Kidney epithelial cell (primary cell): ENCODE data around the gene C1orf53. TPM values are rescaled to one million over a fixed set of nuclear protein-coding genes. Genes with fewer than 3 reads are reported as not detected.

ENCODE experiments used
- DNase-seq: peaks from one replicate; pipeline ENCODE4 v3.0.0-alpha.2; 2010; ENCODE audit warnings: low read depth
- H3K27me3 ChIP-seq: 2 replicates; pipeline ENCODE4 v1.6.0; 2011; ENCODE audit warnings: low read length; ENCODE audit not compliant: control insufficient read depth, insufficient read depth
- H3K36me3 ChIP-seq: 2 replicates; pipeline ENCODE4 v1.5.1; 2011; ENCODE audit warnings: low read length; ENCODE audit not compliant: control insufficient read depth, insufficient read depth
- H3K4me3 ChIP-seq: 2 replicates; pipeline ENCODE4 v1.5.1; 2011; ENCODE audit warnings: low read depth, mild to moderate bottlenecking, control low read depth, low read length
- CTCF ChIP-seq: IDR thresholded peaks from 2 replicates; pipeline ENCODE4 v1.5.1; 2011; ENCODE audit warnings: mild to moderate bottlenecking, moderate library complexity, low read length, control low read depth, inconsistent platforms; ENCODE audit not compliant: insufficient read depth, poor library complexity, severe bottlenecking
- total RNA-seq: library from RNA; depleted of rRNA; stranded (reverse); fragments of >200 nt; gene quantifications from 2 replicates; pipeline ENCODE4 v1.2.3, GENCODE V29; 2015

C1orf53 gene
- total RNA-seq, 1 donor from 2014 or later: 8.2 TPM

GRCh38 chr1:197954718-197955418 lies 52.4 kb downstream of the C1orf53 start:
- no peak for DNase-seq
- TF ChIP-seq CTCF: no peak
- H3K36me3 ChIP-seq: no peaks in the 10 kb centered on the region
- no peaks in the 10 kb centered on the region for H3K27me3 ChIP-seq
- no peak overlapping the region for H3K4me3 ChIP-seq

GRCh38 chr1:197955486-197956394 lies 53.3 kb downstream of the C1orf53 start:
- no peak for TF ChIP-seq CTCF
- Histone ChIP-seq H3K27me3 (no peaks in the 10 kb centered on the region), H3K36me3 (no peaks in the 10 kb centered on the region), H3K4me3 (no peak overlapping the region)
- no peak for DNase-seq

Other genes with a start within 250 kb of the C1orf53 start
- 7.0 and 7.5 TPM in 2 replicates for gene DENND1B, start 127.2 kb upstream of the C1orf53 start, total RNA-seq
- gene LHX9, start 14.7 kb downstream of the C1orf53 start, total RNA-seq: 0.07 and 0.13 TPM in 2 replicates